KMS-11 (cell line): Measurements from ENCODE around the gene KRTAP1-4.

ENCODE experiments used
- H2AFZ ChIP-seq: fragments of 200-600 bp; sonication (generic); 2 replicates; pipeline ENCODE4 v1.6.1; 2016; ENCODE audit warnings: antibody characterized with exemption, mixed run types, low read depth
- H3K27ac ChIP-seq: fragments of 200-600 bp; sonication (generic); 2 replicates; pipeline ENCODE4 v1.6.1; 2016; ENCODE audit warnings: mild to moderate bottlenecking, mixed run types
- H3K27me3 ChIP-seq: fragments of 200-600 bp; sonication (generic); 2 replicates; pipeline ENCODE4 v1.6.1; 2017; ENCODE audit warnings: mild to moderate bottlenecking, low read depth, mixed run types, moderate library complexity; ENCODE audit not compliant: insufficient read depth
- H3K36me3 ChIP-seq: fragments of 200-600 bp; sonication (generic); 2 replicates; pipeline ENCODE4 v1.6.1; 2017; ENCODE audit warnings: mild to moderate bottlenecking, mixed run types; ENCODE audit not compliant: insufficient read depth
- H3K4me1 ChIP-seq: fragments of 200-600 bp; sonication (generic); 2 replicates; pipeline ENCODE4 v1.6.1; 2016; ENCODE audit warnings: mild to moderate bottlenecking, low read depth, mixed run types; ENCODE audit not compliant: poor library complexity, severe bottlenecking
- H3K4me2 ChIP-seq: fragments of 200-600 bp; sonication (generic); 2 replicates; pipeline ENCODE4 v1.7.0; 2016; ENCODE audit warnings: mild to moderate bottlenecking, mixed run types
- H3K4me3 ChIP-seq: fragments of 200-600 bp; sonication (generic); IDR thresholded peaks from 2 replicates; pipeline ENCODE4 v1.6.1; 2017; ENCODE audit warnings: low read depth, low read length, mixed read lengths; ENCODE audit not compliant: insufficient read depth
- H3K79me2 ChIP-seq: fragments of 200-600 bp; sonication (generic); 2 replicates; pipeline ENCODE4 v1.6.1; 2016; ENCODE audit warnings: low read depth, mixed run types; ENCODE audit not compliant: insufficient read depth
- H3K9ac ChIP-seq: fragments of 200-600 bp; sonication (generic); 2 replicates; pipeline ENCODE4 v1.6.1; 2016; ENCODE audit warnings: mild to moderate bottlenecking, mixed run types
- H4K20me1 ChIP-seq: fragments of 200-600 bp; sonication (generic); 2 replicates; pipeline ENCODE4 v1.6.1; 2016; ENCODE audit warnings: mild to moderate bottlenecking, mixed run types; ENCODE audit not compliant: insufficient read depth
- TF ChIP-seq, protein P1 (sequence below): fragments of 200-600 bp; sonication (generic); conservative IDR thresholded peaks from 2 replicates; pipeline ENCODE4 v1.6.1; 2017; ENCODE audit warnings: low read depth, mild to moderate bottlenecking, antibody characterized with exemption, low read length, moderate library complexity, mixed read lengths

The KRTAP1-4 gene

DNA sequence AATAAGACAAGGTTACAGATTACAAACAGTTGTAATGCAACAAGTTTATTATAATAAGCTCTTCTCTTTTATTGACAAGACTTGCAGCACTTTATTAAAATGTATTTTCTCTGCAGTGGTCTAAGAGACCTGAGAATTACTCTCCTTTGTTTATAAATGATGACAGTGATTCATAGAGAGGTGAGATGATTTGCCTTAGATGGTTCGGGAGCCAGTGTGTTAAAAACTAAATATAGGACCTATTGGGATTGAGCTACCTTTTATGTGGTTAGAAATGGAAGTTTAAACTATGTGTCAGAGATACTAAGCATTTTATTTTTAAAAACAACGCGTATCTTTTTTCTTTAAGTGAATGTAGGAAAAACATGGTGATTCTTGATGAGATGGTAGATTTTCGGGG, 33.2 kb downstream of the KRTAP1-4 start:
- no peaks in the 10 kb centered on the region for H3K27me3 ChIP-seq
- TF ChIP-seq, protein P1, sequence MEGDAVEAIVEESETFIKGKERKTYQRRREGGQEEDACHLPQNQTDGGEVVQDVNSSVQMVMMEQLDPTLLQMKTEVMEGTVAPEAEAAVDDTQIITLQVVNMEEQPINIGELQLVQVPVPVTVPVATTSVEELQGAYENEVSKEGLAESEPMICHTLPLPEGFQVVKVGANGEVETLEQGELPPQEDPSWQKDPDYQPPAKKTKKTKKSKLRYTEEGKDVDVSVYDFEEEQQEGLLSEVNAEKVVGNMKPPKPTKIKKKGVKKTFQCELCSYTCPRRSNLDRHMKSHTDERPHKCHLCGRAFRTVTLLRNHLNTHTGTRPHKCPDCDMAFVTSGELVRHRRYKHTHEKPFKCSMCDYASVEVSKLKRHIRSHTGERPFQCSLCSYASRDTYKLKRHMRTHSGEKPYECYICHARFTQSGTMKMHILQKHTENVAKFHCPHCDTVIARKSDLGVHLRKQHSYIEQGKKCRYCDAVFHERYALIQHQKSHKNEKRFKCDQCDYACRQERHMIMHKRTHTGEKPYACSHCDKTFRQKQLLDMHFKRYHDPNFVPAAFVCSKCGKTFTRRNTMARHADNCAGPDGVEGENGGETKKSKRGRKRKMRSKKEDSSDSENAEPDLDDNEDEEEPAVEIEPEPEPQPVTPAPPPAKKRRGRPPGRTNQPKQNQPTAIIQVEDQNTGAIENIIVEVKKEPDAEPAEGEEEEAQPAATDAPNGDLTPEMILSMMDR = no peak

DNA sequence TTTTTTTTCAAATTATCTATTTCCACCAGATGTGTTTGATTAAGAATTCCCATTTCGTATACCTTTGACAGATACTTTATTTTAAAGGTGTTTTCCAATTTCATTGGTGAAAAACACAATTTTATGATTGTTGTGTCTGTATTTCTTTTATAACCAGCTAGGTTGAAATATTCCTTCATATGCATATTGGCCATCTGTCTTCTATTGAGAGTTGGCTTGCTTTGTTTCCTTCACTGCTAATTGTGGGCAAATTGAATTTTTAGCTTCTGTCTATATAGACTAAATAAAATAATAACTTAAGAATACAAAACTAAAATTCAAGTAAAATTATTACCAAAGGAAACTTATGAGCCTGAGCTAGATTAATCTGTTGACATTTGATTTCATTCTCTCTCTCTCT, 34.9 kb downstream of the KRTAP1-4 start:
- H3K4me3 ChIP-seq = no peak overlapping the region
- H3K27me3 ChIP-seq = no peaks in the 10 kb centered on the region
- no peaks in the 10 kb centered on the region for H4K20me1 ChIP-seq
- H3K4me2 ChIP-seq = no peak overlapping the region
- no peaks in the 10 kb centered on the region for H3K36me3 ChIP-seq
- no peak overlapping the region for H3K27ac ChIP-seq
- H3K79me2 ChIP-seq = no peaks in the 10 kb centered on the region
- TF ChIP-seq, protein P1 = no peak
- no peaks in the 10 kb centered on the region for H3K4me1 ChIP-seq
- no peak overlapping the region for H2AFZ ChIP-seq
- H3K9ac ChIP-seq = no peak overlapping the region

More for the DNA sequence above, 33.2 kb downstream of the KRTAP1-4 start:
- Histone ChIP-seq H3K79me2 (no peaks in the 10 kb centered on the region), H3K4me2 (no peak overlapping the region), H3K36me3 (no peaks in the 10 kb centered on the region), H3K9ac (no peak overlapping the region), H2AFZ (no peak overlapping the region), H3K4me1 (no peaks in the 10 kb centered on the region), H4K20me1 (no peaks in the 10 kb centered on the region), H3K27ac (no peak overlapping the region), H3K4me3 (no peak overlapping the region)

DNA sequence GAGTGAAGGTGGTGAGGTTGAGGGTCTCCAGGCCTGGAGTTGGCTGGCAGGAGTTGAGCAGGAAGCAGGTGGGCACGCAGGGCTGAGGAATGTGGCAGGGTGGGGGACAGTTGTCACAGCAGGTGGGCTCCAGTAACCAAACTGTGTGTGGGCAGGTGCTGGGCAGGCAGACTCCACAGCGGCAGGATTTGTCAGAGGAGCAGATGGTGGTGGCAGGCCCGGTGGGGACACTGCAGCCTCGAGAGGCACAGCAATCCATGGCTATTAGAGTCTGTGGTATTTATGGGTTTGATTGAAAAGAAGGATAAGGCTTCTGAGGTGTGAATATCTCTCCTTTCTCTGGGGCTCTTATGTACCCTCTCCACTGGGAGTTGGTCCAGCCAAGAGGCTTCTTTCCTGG, 36.2 kb downstream of the KRTAP1-4 start, which contains the start of gene KRTAP3-3:
Gene KRTAP3-3 (minus strand): TSS at position 326 of the 400 bp plus-strand sequence. CDS start 67 bp downstream, at position 259.
- H3K27ac ChIP-seq = no peak within 1 kb of the TSS

DNA sequence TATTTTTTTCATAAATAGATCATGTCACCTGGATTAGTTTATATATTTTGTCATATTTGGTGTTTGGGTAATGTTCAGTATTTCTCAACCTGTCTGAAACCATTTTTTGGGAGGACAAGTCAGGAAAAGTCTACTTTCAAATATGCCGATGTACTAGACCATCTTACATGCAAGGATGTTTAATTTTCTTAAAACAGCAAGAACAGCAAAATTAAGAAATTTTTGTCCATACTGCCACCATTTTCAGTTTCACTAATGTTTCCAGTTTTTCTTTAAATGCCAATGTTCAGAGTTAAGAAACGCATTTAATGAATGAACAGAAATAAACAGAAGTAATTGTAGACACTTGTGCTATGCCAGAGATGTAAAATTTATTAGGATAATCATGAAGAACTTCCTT, 36.9 kb downstream of the KRTAP1-4 start:
- TF ChIP-seq, protein P1 = no peak
- no peaks in the 10 kb centered on the region for H4K20me1 ChIP-seq
- H3K27ac ChIP-seq = no peak overlapping the region
- no peak overlapping the region for H2AFZ ChIP-seq
- H3K79me2 ChIP-seq = no peaks in the 10 kb centered on the region
- no peak overlapping the region for H3K4me2 ChIP-seq
- H3K27me3 ChIP-seq = no peaks in the 10 kb centered on the region
- H3K4me1 ChIP-seq = no peaks in the 10 kb centered on the region
- no peak overlapping the region for H3K9ac ChIP-seq
- no peaks in the 10 kb centered on the region for H3K36me3 ChIP-seq
- no peak overlapping the region for H3K4me3 ChIP-seq

More for the DNA sequence above, 36.2 kb downstream of the KRTAP1-4 start, which contains the start of gene KRTAP3-3:
- Histone ChIP-seq H3K9ac (no peak within 1 kb of the TSS), H3K4me3 (no peak within 1 kb of the TSS), H3K79me2 (no peaks in the 10 kb centered on the region), H3K27me3 (no peaks in the 10 kb centered on the region), H4K20me1 (no peaks in the 10 kb centered on the region), H3K36me3 (no peaks in the 10 kb centered on the region), H3K4me2 (no peak within 1 kb of the TSS), H2AFZ (no peak within 1 kb of the TSS), H3K4me1 (no peaks in the 10 kb centered on the region)
- TF ChIP-seq, protein P1 = no peak
